Fibroblast of skin of abdomen (primary cell): ENCODE data around the gene ACADS.
"Not testable (repeated sequence)": the region's sequence is repeated elsewhere in the genome, so short reads cannot be mapped to it uniquely, and the experiment has no call there.

Experiments used
- DNase-seq: peaks from one replicate; pipeline ENCODE4 v3.0.0-alpha.2; 2013

The ACADS gene

GRCh38 chr12:120726961-120727360 is 1.3 kb downstream of the ACADS start:
- DNase-seq = no peak

GRCh38 chr12:120732198-120732597 is 6.6 kb downstream of the ACADS start:
- DNase-seq = not testable (repeated sequence)

DNA sequence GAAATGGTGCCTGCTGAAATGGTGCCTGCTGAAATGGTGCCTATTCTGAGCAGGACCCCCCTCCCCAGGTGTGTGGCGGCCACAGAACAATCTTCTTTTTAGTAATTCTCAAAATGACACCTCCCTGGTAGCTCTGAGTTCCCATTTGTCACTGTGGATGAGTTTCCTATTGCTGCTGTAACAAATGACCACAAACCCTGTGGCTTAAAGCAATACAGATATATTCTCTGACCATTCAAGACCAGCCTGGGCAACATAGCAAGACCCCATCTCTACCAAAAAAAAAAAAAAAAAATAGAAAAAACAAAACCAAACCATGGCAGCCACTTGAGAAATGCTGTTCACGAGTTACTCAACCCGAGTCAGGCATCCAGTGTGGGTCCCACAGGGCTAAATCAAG is 7.9 kb downstream of the ACADS start:
- DNase-seq = no peak

- DNase-seq = no peak
These were observed 8.6 kb downstream of the ACADS start for GRCh38 chr12:120734210-120734609.

GRCh38 chr12:120735181-120735580 is 9.6 kb downstream of the ACADS start:
- DNase-seq = no peak

- no peak for DNase-seq
These were observed 11.0 kb downstream of the ACADS start for GRCh38 chr12:120736404-120737331.

DNA sequence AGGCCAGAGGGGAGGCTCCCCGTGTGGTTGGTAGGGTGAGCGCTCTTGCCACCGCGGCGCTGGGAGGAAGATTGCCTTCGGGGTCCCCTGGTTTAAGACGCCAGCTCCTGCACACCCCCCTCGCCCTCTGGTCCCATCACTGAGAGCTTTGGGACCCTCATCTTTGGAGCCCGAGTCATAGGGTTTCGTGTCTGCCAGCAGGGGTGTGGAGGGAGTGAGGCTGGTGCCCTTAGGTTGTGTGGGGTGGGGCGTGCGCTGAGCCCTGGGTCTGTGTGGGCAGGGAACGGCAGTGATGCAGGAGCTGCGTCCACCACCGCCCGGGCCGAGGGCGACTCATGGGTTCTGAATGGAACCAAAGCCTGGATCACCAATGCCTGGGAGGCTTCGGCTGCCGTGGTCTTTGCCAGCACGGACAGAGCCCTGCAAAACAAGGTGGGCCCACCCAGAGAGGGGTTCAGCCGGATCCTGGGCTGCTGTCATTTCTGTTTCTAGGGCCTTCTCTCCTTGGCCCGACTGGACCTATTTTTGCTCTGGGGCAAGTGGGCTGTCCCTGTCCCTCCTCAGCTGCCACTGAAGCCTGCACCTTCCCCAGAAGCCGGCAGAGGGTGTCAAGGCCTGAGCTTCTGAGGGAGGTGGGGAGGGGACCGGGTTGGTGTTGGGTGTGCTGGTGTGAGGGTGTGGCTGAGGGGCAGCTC is 12.1 kb downstream of the ACADS start:
- no peak for DNase-seq

GRCh38 chr12:120738252-120739030 is 12.8 kb downstream of the ACADS start:
- DNase-seq = no peak

- no peak for DNase-seq
These were observed 13.6 kb downstream of the ACADS start for GRCh38 chr12:120739031-120739762.

- DNase-seq = no peak
These were observed 14.4 kb downstream of the ACADS start for GRCh38 chr12:120739821-120740613.

DNA sequence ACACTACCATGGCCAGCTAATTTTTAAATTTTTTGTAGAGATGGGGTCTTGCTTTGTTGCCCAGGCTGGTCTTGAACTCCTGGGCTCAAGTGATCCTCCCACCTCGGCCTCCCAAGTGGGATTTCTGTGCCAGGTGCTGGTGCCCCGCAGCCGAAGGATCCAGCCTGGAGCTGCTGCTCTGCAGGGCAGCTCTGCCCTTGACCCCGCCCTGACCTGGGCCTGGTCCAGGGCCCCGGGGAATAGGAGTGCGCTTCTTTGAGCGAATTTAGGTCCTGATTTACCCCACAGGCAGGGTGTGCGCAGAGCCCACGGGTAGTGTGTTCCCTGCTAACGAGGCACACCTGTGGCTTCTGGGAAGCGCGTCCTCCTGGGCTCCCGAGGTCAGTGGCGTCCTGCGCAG is 15.2 kb downstream of the ACADS start:
- no peak for DNase-seq

- DNase-seq = no peak
These were observed 16.1 kb downstream of the ACADS start for GRCh38 chr12:120741476-120742421.

GRCh38 chr12:120744922-120745493 is 19.4 kb downstream of the ACADS start:
- DNase-seq = no peak

GRCh38 chr12:120748242-120748641 is 22.6 kb downstream of the ACADS start:
- no peak for DNase-seq

GRCh38 chr12:120749256-120749655 is 23.6 kb downstream of the ACADS start:
- DNase-seq = no peak

DNA sequence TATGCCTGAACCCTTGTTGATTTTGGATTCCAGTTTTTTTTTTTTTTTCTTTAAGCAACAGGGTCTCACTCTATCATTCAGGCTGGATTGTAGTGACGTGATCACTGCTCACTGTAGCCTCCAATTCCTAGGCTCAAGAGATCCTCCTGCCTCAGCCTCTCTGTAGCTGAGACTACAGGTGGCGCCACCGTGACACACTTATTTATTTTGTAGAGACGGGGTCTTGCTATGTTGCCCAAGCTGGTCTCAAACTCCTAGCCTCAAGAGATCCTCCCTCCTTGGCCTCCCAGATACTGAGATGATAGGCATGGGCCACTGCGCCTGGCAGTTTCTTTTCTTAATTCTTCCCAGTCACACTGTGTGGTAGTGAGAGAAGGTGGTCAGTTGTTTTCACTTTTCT is 25.2 kb downstream of the ACADS start:
- DNase-seq = no peak

- no peak for DNase-seq
These were observed 25.8 kb downstream of the ACADS start for GRCh38 chr12:120751389-120751788.

DNA sequence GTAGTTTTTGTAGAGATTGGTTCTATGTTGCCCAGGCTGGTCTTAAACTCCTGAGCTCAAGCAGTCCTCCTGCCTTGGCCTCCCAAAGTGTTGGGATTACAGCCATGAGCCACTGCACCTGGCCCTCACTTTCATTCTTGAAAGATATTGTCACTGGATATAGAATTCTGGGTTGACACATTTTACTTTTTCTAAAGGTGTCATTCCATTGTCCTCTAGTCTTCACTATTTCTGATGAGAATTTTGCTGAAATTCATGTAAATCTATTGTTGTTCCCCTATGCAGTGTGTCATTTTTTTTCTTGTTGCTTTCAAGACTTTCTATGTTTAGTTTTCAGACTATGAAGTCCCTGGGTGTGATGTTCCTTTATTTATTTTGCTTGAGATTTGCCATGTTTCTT is 29.2 kb downstream of the ACADS start:
- no peak for DNase-seq

GRCh38 chr12:120755269-120755668 is 29.6 kb downstream of the ACADS start:
- DNase-seq = no peak

GRCh38 chr12:120757226-120757742 is 31.7 kb downstream of the ACADS start:
- DNase-seq = no peak
